ENCODE data around the gene PSMD4. TPM values are rescaled to one million over a fixed set of nuclear protein-coding genes. Genes with fewer than 3 reads are reported as not detected.

PSMD4 gene
- total RNA-seq, 6 donors from 2014 or later, result 102 to 132 (median 119) TPM

- no peaks in the 10 kb centered on the region for H3K9me3 ChIP-seq
- no peak overlapping the region for H3K4me3 ChIP-seq
- H3K4me1 ChIP-seq, result peaks cover 5 to 11% (median 7%) of the 10 kb centered on the region in 4 donors
- H3K36me3 ChIP-seq, result peaks cover 29 to 87% (median 79%) of the 10 kb centered on the region in 4 donors
- DNase-seq (no peak), ATAC-seq (ENCODE audit: low FRiP score in 2 of 2) (no peak)
- WGBS, 2 donors, result 86 to 94% methylated on average over 13 to 14 of the region's 14 CpGs
- no peaks in the 10 kb centered on the region for H3K27me3 ChIP-seq
- no peak overlapping the region for H3K27ac ChIP-seq
- TF ChIP-seq POLR2A (IDR thresholded peaks at IDR 0.05) (no peak), EP300 (IDR thresholded peaks at IDR 0.05) (no peak), CTCF (IDR thresholded peaks at IDR 0.05) (no peak), POLR2AphosphoS5 (IDR thresholded peaks at IDR 0.05) (no peak)
Observed at GRCh38 chr1:151288502-151288901, 34.0 kb downstream of the PSMD4 start.

GRCh38 chr1:151289080-151289935 lies 34.8 kb downstream of the PSMD4 start:
- 80 to 91% methylated on average over 10 to 18 of the region's 18 CpGs for WGBS, 2 donors
- TF ChIP-seq EP300 (IDR thresholded peaks at IDR 0.05) (no peak), POLR2A (IDR thresholded peaks at IDR 0.05) (no peak), CTCF (IDR thresholded peaks at IDR 0.05) (no peak), POLR2AphosphoS5 (IDR thresholded peaks at IDR 0.05) (no peak)

GRCh38 chr1:151289991-151290708 lies 35.6 kb downstream of the PSMD4 start:
- Histone ChIP-seq H3K9me3 (no peaks in the 10 kb centered on the region), H3K4me1 (no peaks in the 10 kb centered on the region), H3K36me3 (peaks cover 37 to 100% (median 95%) of the 10 kb centered on the region in 4 donors), H3K4me3 (no peak overlapping the region), H3K27ac (no peak overlapping the region), H3K27me3 (no peaks in the 10 kb centered on the region)
- WGBS, 2 donors, result 91 to 92% methylated on average over 12 to 20 of the region's 21 CpGs
- TF ChIP-seq CTCF (IDR thresholded peaks at IDR 0.05), result no peak
- peak in 1 of 4 donors; percentile 11 for TF ChIP-seq POLR2A (IDR thresholded peaks at IDR 0.05)
- DNase-seq (peak in 1 of 2 donors; percentile 60), ATAC-seq (ENCODE audit: low FRiP score in 2 of 2) (no peak)

More at GRCh38 chr1:151289080-151289935, 34.8 kb downstream of the PSMD4 start:
- H3K36me3 ChIP-seq, result peaks cover 37 to 96% (median 87%) of the 10 kb centered on the region in 4 donors
- no peaks in the 10 kb centered on the region for H3K27me3 ChIP-seq
- H3K4me1 ChIP-seq, result peaks cover 0 to 3% (median 1%) of the 10 kb centered on the region in 4 donors
- ATAC-seq (ENCODE audit: low FRiP score in 2 of 2) (no peak), DNase-seq (peak in 1 of 2 donors; percentile 61)
- H3K4me3 ChIP-seq, result no peak overlapping the region
- no peaks in the 10 kb centered on the region for H3K9me3 ChIP-seq
- H3K27ac ChIP-seq, result no peak overlapping the region

GRCh38 chr1:151290709-151291303 lies 36.3 kb downstream of the PSMD4 start:
- no peak overlapping the region for H3K27ac ChIP-seq
- 86 to 89% methylated on average over 16 to 19 of the region's 19 CpGs for WGBS, 2 donors
- peaks cover 40 to 100% (median 100%) of the 10 kb centered on the region in 4 donors for H3K36me3 ChIP-seq
- no peak overlapping the region for H3K4me3 ChIP-seq
- no peaks in the 10 kb centered on the region for H3K4me1 ChIP-seq
- TF ChIP-seq POLR2AphosphoS5 (IDR thresholded peaks at IDR 0.05), result no peak
- TF ChIP-seq CTCF (IDR thresholded peaks at IDR 0.05), result no peak
- no peak for TF ChIP-seq EP300 (IDR thresholded peaks at IDR 0.05)
- TF ChIP-seq POLR2A (IDR thresholded peaks at IDR 0.05), result no peak
- ATAC-seq (ENCODE audit: low FRiP score in 2 of 2) (no peak), DNase-seq (peak in 1 of 2 donors; percentile 58)
- H3K9me3 ChIP-seq, result no peaks in the 10 kb centered on the region
- H3K27me3 ChIP-seq, result no peaks in the 10 kb centered on the region

Measured in upper lobe of left lung (tissue), 6 donors.